Activated effector memory CD4-positive, alpha-beta T cell treated with Interleukin-2 at 50 U/mL for 16 hours (primary cell): ENCODE data around the gene GALNT1.

Experiments
- DNase-seq: peaks from one replicate; pipeline ENCODE4 v3.0.0-alpha.2; 2020

The GALNT1 gene

DNA sequence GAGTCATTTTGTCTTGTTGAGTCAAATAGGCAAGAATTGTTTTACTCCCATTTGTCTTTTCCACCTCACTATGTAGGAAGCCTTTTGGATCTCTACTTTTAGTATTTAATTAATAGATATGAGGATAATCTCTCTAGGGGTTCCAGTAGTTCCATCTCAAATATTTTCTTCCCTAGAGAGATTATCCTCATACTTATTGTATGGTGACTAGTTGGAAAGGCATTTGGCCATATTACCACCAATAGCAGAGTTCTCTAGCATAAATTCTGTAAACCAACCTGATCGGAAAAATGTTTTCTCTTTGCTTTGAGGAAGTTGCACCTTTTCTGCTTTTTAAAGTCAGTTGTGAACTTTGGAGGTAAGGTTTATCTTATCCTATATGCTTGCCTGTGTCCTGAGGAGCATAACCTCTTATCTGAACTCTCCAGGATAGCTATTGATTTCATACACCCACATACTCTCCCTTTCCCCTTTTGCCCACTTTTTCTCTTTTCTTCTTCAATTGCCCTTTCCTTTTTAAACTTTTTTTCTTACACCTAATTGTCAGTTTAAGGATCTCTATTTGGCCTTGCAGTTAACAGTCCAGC is 100.8 kb downstream of the GALNT1 start:
- no peak for DNase-seq

DNA sequence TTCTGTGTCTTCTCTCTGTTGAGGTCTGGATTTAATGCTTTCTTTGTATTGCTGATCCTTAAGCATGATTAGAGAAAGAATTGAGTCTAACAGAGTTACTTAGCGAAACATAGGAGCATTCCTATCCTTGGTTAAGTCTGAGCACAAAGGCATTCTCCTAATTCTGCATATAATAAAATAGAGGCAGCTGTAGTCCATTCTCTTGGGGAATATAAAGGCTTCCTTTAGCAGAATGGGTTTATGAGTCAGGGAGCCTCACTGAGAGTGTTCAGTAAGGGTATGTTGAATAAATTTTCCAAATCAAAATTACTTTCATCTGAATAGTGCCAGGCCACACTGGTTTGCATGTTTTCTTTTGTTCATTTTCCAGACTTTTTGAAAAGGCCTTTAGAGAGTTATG is 101.5 kb downstream of the GALNT1 start:
- DNase-seq, result no peak

DNA sequence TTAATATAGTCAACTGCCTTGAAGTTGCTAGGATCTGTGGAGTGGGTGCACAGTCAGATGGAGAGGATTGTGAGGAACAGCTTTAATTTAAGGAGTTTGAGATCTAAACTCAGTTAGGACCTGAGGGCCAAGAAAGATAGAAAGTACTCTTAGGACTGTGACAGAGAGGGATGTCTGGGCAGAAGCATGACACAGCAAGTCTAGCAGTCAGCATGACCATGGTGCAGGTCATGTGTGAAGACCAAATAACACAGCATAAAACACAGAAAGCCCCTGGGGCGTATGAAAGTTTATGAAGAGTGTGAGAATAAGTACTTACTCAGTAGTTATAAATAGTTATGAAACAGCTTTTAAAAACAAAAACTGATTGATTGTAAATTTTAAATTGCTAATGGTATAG is 107.2 kb downstream of the GALNT1 start:
- no peak for DNase-seq

DNA sequence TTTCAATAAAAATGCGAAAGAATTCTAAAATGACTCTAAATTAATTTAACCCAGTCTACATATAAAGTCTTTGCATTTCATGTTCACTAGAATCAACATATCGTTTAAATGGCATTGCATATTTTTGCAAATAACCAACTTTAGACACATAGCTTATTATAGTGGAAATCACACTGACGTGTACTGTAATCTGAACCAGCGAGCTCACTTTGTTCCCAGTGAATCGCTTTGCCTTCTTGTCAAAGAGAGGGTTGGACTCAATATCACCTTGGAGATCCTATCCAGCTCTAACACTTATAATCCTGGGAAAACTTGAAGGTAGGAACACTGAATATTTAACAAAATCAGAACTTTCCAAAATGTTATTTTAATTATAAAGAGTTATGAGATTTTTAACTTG is 108.2 kb downstream of the GALNT1 start:
- DNase-seq, result no peak

DNA sequence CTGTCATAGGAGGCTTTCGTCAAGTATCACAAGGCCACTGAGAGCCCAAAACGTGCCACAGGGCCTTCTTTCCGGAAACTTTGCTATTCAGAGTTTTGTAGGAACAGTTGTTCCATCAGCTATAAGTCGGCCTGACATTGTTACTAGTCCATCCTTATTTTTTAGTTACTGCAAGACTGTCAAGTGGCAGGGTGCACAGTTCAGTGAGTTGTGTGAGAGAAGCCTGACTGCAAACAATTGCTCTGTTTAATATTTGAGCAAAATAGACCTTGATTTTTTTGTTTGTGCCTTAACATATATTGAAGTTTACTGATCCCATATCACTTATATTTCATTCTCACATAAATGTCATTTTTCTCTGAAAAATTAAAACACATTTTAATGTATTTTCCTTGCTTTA is 110.1 kb downstream of the GALNT1 start:
- DNase-seq, result no peak

DNA sequence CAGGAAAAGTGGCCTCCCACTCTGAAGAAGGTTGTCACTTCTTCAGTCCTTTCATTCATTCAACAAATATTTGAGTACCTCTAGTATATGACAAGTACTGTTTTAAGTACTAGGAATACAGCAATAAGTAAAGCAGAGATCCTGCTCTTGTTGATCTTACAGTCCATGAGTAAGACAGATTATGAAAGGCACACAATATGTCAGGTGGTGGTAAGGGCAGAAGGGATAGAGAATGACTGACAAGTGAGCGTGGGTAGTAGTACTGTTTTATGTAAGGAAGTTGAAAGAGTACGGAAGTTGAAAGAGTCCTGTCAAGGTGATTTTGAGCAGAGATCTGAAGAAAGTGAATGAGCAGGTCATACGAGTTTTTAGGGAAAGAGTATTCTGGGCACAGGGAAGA is 111.3 kb downstream of the GALNT1 start:
- DNase-seq, result no peak

DNA sequence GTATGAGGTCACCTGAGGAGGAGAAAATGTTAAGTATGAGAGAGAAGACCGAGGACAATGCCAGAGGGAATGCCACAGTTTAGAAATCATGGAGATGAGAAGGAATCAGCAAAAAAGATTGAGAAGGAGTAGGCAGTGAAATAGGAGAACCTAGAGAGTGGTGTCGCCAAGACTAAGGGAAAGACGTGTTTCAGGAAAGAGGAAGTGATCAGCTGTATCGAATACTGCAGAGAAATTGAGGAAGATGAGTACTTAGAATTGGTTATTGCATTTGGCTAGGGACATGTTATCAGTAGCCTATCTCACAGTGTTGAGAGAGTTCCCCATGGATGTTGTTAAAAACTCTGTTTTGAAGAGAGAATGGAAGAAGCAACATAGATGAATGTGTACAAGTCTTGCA is 112.3 kb downstream of the GALNT1 start:
- no peak for DNase-seq

DNA sequence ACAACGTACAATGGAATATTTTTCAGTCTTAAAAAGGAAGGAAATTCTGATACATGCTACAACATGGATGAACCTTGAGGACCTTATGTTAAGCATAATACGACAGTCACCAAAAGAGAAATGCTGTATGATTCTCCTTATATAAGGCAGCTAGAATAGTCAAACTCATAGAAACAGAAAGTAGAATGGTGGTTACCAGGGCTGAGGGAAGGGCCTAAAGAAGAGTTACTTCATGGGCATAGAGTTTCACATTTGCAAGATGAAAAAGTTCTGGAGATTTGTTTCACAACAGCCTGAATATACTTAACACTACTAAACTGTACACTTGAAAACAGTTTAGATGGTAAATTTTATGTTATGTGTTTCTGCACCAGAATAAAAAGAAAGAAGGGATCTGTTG is 113.3 kb downstream of the GALNT1 start:
- DNase-seq, result no peak

DNA sequence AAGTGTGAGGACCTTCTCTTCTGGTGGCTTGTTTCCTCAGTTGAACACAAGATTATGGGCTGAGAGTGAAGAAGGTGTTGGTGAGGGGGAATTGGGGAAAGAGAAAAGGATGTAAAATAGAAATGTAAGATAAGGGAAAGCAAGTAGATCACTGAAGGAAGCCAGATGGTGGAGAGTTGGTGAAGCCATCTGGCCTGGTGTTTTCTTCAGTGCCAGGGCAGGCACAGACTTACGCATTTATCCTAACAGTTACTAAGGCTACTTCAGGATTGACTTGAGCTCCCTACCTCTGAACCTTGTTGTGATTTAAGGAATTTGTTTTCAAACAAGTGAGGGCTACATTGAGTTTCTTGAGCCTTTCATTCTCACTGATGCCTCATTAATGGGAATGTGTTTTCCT is 113.8 kb downstream of the GALNT1 start:
- no peak for DNase-seq

DNA sequence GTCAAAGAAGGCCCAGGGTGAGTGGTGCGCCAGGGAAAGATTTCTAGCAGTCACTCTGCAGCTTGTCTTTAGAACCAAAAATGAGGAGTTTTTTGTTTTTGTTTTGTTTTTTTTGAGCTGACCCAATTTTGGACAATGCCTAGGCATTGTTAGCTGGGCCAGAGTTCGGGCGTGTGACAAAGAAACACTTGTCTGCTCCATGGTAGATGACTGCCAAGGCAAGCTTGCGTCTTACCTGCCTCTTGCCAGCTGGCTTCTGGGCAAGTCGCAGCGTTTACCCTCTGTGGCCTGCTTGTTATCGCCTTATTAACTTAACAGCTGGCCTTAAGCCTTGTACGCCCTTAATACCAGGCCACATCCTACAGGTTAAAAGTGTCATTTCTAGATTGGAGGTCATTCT is 114.3 kb downstream of the GALNT1 start:
- no peak for DNase-seq

DNA sequence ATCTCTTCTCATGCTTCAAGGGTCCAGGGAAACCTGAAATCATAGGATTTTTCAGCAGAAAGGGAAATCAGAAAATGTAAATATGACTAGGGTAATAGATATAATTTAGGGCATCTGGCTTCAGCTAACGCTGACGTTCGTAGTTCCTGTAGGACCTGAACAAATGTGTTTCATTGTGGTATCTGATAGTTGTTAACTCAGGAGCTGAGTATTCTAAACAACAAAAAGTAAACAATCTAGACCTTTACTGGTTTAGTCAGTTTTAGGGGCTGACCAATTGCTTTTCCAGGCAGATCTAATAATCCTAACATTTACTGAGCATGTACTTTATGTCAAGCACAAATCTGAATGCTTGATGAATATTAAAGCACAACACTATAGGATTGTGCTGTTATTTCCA is 114.8 kb downstream of the GALNT1 start:
- no peak for DNase-seq

DNA sequence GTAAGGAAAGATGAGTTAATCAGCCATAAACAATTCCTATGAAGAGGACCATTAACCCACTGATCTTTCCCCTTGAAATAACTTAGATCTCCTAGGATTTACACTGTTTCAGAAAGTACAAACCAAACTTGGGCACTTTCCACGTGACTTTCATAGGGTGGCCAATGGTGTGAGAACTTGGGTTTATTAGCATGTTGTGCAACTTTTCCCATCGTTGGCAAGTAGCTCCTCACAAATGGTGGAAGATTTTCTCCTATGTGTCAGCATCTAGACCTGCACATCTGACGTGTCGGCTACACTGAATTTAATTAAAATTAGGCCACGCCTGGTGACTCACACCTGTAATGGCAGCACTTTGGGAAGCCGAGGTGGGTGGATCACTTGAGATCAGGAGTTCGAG is 116.3 kb downstream of the GALNT1 start:
- DNase-seq, result no peak

DNA sequence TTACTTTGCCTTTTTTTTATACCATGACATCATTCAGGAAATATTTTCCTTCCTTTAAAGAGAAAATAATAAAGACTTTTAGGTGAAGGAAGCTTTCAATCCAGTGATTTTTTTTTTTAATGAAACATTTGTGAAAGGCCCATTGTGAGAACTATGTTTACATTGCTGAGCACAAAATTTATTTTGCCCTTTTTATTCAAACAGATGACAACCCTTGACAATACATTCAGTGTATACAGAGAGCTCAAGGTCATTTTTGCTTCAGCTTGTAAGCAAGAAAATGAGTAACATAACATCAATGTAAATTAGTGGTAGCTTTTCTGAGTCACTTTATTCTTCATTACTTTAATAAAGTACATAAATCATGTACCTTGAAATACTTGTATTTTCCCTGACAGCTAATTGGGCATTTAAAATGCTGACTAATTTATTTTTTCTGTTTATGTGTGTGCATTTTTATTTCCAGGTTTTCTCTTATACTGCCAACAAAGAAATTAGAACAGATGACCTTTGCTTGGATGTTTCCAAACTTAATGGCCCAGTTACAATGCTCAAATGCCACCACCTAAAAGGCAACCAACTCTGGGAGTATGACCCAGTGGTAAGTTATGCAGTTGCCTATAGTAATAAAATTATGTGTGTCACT is 121.6 kb downstream of the GALNT1 start:
- no peak for DNase-seq

DNA sequence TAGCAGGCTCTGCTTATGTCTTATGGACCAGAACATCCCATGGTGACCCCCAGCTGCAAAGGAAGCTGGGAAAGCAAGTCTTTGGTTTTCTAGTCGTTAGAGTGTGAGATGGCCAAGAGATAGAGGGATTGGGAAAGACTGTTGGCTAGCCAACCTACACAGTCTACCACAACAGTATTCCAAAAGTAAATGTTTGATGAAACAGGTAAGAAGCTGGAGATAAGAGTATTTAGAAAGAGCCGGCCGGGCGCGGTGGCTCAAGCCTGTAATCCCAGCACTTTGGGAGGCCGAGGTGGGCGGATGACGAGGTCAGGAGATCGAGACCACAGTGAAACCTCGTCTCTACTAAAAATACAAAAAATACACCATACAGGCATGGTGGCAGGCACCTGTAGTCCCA is 124.4 kb downstream of the GALNT1 start:
- DNase-seq, result no peak

DNA sequence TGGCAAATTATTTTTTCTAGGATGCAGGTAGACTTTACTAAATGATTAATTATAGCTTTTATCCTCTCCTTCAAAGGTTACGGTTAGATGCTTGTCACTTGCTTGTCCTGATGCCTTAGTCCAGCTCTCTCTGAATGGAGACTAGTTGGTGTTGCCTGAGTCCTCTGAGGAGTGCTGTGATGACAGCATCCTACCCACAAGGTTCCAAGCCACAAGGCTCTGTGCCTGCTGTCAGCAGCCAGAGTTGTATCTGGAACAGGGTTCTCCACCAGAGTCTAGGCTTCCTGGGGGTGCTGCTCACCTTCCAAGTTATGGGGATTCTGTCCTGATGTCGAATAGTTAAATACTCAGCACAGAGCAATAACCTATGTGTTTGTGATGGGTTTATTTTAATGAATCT is 125.7 kb downstream of the GALNT1 start:
- no peak for DNase-seq

DNA sequence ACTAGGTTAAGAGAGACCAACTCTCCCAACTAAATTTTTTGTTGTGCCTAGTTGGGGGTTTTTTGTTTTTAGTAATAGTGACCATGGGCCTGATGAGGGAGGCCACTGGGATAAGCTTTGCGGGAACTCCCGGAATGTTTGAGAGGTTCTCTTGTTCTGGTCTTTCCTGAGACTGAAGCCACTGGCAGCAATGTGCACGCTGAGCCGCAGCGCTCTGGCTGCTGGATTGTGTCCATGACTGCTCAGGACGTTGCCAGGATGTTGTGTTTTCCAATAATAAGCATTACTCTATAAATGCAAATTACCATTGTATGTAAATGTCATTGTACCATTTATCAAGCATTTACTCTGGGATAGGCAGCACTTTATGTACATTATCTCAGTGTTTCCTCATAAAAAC is 126.1 kb downstream of the GALNT1 start:
- DNase-seq, result no peak

DNA sequence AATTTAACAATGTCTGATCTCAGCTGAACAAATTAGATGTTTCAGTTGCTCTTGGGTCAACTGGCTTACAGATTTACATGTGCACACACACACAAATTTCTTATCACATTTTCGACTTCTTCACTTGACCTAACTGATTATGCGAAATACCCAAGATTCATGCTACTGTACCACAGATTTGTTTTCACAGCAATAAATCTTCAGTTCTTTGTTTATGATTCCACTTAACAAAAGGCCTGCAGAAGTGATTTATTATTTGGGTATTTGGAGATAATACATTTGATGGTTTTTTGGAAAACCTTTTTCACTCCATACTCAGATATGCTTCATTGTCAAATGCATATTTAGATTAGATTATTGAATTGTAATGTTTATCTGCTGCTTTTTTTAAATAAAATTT is 129.0 kb downstream of the GALNT1 start:
- DNase-seq, result no peak

DNA sequence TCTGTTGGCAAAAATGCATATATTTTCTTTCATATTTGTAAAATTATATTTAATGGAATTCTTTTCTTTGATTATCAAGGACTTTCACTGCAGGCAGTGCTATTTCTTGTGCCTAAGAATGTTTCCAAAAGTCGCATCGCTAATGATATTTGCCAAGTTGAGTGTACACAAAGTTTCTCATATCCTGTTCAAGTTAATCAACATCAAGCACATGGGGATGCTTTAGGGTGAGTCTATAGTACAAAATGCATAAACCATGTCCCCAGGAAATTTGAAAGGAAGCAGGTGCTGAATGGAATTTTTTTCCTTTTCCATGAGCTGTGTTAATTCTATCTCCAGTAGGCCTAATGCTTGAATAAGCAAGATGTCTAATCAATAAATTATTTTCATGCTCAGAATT is 129.7 kb downstream of the GALNT1 start:
- DNase-seq, result no peak

DNA sequence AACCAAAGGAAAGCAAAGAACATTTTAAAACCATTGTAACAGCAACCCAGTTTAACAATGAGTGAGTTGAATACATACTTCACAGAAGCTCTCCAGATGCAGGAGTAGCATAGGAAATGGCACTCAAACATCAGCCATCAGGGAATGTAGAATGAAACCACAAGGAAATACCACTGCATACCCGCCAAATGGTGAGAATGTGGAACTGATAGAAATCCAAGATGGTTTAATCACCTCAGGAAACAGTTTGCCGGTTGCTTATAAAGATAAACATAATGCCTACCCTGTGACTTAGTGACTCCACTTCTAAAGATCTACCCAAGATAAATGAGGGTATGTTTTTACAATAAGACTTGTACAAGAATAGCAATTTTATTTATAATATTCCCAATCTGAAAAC is 132.0 kb downstream of the GALNT1 start:
- DNase-seq, result no peak

DNA sequence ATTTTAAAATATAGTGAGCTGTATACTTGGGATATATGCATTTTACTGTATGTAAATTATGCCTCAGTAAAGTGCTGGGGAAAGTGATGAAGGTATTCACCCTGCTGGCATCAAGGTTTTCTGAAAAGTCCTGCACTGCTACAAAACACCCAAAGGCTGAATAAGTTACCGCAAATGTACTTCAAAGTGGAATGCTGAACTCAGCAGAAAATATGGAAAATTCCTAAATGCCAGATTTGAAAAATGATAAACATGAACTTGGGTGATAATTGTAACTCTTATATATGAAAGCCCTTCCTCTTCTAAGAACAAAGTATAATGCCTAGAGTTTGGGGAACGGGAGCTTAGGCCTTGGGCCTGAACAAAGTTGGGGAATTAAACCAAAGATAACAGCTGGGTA is 133.0 kb downstream of the GALNT1 start:
- DNase-seq, result no peak

DNA sequence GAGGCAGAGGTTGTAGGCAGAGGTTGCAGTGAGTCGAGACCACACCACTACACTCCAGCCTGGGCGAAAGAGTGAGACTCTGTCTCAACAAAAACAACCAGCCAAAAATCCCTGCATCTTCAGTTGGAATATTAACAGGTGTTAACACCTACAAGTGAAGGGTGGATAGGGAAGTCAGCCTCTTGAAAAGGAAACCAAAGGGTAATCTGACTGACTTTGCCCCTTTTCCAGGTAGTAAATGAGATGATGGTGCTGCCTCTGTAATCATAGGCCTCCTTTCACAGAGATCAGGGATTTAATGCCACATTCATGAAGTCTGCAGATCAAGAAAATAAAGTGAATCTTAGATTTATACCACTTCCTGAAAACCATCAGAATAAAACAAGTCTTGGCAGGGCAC is 133.6 kb downstream of the GALNT1 start:
- no peak for DNase-seq

DNA sequence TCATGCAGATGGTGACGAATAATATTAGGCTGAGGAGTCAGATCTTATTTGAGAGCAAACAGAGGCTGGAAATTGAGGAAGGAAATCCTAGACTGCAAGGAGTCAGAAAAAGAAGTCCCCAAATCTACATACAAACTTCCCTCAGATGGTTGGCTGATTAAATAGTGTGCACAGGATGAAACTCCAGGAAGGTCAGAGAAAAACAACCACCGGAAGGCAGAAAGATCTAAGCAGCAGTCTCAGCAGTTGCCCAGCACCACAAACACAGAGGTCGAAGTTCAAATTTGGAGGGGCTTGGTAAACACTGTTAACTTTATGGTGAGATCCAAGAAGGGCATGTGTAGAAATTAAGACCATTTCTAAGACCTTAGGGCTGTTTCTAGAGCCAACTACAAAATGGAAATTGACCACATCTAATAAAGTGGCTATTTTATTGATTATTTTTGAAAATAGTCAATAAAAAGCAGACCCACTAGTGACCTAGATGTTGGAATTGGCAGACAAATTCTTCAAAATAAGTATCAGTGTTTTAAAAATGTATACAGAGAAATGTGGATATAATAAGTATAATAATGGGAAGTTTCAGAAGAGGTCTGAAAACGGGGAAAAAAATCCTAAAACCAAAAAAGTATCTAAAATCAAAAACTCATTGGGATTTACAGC is 134.8 kb downstream of the GALNT1 start:
- DNase-seq, result no peak

DNA sequence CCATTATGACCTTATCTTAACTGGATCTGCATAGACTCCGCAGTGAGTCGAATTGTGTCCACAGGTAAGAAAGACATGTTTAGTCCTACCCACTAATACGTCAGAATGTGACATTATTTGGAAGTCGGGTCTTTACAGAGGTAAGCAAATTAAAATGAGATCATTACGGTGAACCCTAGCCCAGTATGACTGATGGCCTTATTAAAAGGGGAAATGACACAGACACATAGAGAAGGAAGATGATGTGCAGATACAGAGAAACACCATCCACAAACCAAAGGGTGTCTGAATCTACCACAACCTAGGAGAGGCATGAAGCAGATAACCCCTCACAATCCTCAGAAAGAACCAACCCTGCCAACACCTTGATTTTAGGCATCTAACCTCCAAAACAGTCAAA is 135.6 kb downstream of the GALNT1 start:
- no peak for DNase-seq

DNA sequence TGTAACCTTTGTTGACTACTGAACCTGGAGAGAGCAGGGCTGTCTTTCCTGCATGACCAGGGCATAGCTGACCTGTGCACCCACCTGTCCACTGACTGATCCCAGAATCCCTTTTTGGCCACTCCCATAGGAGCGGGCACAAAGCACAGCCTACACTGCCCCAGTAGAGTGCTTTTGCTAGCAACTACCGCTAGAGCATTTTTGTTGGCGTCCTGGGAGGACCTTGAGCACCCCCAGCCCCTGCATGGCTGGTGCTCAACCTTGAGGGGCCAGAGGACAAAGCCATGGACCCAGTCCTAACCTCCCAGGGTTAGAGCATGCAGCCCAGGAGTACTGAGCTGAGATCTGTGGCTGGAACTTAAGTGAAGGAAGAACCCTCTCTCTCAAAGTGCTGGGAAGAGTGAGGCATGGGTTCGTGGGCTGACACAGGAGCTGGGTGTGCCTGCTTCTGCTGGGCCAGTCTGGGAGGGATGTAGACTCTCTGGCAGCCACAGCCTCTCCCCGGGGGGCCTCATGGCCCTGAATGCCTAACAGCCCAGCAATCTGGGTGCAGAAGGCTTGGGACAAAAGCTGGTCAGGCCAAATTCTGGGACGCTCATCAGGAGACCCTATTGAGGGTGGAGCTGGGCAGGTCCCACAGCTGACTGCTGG is 140.0 kb downstream of the GALNT1 start:
- DNase-seq, result no peak
